HG03139 (cell line): ENCODE results near the gene SLC44A3.
"Not testable (repeated sequence)": the region's sequence is repeated elsewhere in the genome, so short reads cannot be mapped to it uniquely, and the experiment has no call there.

Experiments used
- ATAC-seq: cut with Tn5 transposase; IDR thresholded peaks from one replicate; pipeline ENCODE4 v1.9.1; 2021; ENCODE audit not compliant: unreplicated experiment

Gene SLC44A3

DNA sequence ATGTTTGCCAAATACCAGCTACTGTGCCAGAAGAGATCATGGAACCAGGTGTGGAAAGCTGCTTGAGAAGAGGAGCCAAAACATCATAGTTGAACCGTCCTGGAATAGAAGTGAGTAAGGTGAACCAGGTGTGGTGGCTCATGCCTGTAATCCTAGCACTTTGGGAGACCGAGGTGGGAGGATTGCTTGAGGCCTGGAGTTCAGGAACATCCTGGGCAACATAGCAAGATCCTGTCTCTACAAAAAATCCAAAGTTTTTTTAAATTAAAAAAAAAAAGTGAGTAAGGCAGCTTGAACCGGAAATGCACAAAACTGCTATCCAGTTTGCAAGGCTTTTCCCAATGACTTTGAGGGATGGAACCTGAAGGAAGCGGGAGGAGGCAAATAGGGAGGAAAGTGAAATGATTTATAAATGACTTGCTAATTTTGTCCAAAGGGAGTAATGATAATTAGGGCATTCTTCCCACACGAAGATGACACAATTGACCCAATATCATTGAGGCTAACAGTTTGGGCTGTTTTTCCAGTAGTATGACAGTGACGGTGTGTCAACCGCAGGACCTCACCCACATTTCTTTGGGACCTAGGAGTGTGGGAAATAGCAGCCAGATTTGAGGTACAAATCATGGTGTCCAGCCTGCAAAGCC lies 108.3 kb downstream of the SLC44A3 start:
- no peak for ATAC-seq

DNA sequence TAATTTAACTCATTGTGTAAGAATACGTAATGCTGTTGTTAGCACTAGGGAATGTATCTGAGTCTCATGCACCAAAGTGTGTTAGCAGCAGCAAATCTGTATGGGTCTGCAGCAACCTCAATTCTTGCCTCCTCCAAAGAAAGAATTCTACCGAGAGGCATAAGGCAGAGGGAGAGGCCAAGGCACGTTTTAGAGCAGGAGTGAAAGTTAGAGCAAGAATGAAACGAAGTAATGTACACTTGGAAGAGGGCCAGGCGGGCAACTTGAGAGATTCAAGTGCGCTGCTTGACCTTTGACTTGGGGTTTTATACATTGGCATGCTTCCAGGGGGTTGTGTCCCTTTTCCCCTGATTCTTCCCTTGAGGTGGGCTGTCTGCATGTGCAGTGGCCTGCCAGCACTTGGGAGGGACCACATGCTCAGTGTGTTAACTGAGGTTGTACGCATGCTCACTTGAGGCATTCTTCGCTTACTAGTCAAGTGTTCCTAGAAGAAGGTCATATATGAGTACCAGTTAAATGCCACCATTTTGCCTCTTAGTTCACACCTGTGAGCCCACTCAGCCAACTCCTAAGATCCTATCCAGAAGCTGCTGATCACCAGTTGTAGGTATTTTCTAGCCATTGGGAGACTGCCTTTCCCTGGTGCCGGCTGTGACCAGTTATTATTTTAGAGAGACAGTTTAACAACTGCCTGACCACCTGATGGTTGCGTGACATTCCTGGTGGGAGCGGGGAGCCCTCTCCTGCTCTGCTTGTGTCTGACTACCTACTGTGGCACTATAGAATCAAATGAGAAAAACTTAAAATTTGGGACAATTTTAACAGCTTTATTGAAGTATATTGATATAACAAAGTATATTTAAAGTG lies 109.4 kb downstream of the SLC44A3 start:
- ATAC-seq = no peak

DNA sequence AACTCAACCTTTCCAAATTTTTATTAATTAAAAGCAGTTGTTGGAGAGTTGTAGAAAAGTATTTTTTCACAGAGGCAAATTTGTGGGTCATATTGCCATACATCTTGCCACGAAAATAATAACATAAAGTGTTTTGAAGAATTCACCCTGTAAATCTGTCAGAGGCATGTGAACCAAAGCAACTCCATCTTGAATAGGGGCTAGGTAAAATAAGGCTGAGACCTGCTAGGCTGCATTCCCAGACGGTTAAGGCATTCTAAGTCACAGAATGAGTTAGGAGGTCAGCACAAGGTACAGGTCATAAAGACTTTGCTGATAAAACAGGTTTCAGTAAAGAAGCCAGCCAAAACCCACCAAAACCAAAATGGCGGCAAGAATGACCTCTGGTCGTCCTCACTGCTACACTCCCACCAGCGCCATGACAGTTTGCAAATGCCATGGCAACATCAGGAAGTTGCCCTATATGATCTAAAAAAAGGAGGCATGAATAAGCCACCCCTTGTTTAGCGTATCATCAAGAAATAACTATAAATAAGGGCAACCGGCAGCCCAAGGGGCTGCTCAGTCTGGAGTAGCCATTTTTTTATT lies 111.2 kb downstream of the SLC44A3 start:
- no peak for ATAC-seq

DNA sequence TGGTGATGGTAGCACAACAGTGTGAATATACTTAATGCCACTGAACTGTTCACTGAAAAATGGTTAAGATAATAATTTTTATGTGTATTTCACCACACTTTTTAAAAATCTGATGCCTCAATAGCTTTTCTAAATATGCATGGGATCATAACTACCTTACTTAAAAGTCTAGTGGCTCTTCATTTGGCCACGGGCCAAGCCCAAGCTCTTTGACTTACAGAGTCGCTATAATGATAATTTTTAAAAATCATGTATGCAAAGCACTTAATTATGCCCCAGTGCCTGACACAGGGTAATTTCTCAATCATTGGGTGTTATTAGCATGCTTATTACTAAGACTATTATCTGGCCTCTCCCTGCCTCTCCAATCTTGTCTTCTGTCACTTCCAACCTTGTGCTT lies 114.4 kb downstream of the SLC44A3 start:
- ATAC-seq = no peak

DNA sequence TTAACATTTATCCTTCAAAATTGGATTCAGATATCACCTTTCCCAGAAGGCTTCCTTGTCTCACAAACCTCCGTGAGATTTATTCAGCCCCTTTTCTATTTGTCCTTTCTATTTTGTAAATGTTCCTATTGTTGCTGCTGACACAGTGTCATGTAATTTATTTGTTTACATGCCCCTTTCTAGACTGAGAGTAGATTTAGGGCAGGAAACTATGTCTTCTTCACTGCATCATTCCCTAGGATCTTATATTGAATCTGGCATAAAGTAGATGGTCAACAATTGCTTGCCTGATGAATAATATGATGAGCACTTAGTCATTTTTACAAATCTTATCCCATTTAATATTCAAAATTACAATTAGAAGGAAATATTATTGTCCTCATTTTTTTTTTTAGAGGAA lies 114.9 kb downstream of the SLC44A3 start:
- ATAC-seq = no peak

DNA sequence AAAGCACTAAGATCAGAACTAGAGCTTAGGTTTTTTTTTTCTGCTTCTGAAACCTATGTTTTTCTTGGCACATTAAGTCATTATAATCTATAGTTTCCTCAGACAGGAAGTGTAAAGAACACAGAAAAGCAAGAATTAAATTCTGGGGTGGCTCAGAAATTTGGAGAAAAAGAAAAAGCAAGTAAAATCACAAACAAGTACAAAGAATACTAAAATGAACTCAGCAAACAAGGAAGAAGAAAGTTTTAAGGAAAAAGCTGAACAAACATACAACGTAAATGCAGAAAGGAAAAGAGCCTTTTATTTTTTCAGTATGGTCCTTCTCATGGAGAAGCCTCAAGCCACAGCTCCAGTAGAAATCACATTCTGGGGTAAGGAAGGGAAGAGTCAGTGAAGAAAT lies 115.3 kb downstream of the SLC44A3 start:
- no peak for ATAC-seq

DNA sequence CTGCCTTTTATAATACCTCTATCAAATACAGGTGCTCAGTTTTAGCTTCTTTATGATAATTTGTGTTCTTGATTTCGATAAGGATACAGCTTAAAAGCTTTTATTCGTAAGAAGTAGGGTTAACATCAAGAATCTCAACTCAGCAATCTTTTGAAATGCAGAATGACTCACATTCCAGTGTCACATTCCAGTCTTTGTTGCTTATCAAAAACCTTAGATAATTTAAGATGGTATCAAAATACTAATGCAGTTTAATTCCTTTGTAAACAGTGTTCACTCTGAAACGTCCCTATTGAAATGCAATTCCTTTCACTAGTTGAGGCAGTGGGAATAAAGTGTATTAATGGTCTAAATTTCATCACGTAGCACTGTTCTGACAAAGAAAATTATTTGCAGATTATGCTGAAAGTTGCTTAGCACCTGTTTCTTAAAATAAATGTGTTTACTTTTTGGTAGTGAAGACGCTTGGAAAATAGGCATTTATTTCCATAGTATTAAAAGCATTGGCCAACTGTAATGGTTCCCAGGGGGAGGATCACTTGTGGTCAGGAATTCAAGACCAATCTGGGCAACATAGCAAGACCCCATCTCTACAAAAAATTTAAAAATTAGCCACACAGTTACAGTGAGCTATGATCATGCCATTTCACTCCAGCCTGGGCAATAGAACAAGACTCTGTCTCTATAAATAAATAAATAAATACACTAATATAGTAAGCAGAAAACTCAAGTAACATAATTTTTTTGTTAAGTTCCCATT lies 116.9 kb downstream of the SLC44A3 start:
- ATAC-seq = no peak

DNA sequence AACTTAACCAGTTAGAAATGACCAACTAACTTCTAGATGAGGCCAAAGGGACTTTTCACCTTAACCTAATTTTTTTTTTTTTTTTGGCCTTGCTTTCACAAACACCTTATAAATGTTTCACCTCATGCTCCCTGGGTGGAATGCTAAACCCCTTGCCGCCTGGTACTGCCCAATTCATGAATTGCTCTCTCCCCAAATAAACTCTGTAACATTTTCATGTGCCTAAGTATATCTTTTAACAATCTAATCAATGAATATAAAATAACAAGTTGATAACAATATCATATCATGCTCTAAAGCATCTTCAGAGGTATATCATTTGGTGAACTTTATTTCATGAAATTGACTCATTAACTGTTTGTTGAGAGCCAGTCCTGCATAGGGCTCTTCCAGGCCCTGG lies 117.7 kb downstream of the SLC44A3 start:
- no peak for ATAC-seq

DNA sequence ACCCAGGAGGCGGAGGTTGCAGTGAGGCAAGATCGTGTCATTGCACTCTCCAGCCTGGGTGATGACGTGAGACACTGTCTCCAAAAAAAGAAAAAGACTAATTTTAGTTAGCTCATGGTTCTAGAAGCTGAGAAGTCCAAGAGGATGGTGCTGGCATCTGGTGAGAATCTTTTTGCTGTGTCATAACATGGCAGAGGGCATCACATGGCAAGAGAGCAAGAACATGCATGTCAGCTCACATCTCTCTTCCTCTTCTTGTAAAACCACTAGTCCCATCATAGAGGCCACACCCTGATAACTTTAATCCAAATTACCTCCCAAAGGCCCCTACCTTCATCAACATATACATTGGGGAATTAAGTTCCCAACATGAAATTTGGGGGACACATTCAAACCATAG lies 120.6 kb downstream of the SLC44A3 start:
- no peak for ATAC-seq

DNA sequence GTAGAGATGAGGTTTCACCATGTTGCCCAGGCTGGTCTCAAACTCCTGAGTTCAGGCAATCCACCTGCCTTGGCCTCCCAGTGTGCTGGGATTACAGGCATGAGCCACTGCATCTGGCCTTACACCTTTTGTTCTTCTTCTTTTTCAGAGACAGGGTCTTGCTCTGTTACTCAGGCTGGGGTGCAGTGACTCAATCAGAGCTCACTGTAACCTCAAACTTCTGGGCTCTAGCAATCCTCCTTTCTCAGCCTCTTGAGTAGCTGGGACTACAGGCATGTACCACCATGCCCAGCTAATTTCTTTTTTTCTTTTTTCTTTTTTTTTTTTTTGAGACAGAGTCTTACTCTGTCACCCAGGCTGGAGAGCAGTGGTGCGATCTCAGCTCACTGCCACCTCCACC lies 121.3 kb downstream of the SLC44A3 start:
- ATAC-seq = not testable (repeated sequence)

DNA sequence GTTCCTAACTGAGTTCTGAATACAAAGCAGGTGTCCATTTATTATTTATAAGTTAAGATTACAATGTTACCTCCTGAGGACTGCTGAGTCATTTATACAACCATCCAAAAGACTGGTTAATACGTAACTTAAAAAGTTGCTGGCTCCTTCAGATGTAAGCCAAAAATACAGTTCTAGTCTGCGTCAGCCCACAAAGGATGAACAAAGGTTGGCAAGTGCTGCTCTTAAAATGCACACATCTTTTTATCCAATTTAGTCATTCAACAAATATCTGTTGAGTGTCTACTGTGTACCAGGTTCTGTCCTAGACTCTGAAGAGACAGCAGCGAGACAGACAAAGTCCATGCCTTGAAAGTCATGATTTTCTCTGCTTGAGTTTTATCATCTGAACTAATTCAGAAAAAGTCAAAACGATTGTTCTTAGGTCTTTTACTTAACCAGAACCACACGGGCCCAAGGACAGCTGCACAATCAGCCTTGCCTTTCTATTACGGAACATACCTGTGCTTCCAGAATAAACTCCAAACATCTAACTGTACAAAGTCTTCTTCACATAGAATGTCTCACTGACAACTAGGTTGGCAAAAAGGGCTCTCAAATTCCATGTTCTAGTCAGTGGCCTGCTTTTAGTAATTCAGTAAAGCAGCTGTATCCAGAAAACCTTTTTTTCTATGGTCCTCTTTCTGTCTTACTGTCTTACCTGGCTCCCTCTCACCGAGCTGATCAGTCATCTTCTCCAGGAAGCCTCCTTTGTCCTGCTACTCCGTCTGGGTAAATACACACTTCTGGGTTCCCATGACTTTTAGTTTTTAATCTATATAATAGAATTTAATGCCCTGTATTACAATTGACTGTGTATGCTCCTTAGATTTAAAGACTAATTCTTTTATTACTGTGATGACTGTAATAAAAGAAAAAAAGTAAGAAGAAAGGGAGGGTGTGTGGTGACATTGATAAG lies 122.3 kb downstream of the SLC44A3 start:
- ATAC-seq = no peak
